ENCODE data around the gene MATN1.
"Not testable (repeated sequence)": the region's sequence is repeated elsewhere in the genome, so short reads cannot be mapped to it uniquely, and the experiment has no call there.

The MATN1 gene

DNA sequence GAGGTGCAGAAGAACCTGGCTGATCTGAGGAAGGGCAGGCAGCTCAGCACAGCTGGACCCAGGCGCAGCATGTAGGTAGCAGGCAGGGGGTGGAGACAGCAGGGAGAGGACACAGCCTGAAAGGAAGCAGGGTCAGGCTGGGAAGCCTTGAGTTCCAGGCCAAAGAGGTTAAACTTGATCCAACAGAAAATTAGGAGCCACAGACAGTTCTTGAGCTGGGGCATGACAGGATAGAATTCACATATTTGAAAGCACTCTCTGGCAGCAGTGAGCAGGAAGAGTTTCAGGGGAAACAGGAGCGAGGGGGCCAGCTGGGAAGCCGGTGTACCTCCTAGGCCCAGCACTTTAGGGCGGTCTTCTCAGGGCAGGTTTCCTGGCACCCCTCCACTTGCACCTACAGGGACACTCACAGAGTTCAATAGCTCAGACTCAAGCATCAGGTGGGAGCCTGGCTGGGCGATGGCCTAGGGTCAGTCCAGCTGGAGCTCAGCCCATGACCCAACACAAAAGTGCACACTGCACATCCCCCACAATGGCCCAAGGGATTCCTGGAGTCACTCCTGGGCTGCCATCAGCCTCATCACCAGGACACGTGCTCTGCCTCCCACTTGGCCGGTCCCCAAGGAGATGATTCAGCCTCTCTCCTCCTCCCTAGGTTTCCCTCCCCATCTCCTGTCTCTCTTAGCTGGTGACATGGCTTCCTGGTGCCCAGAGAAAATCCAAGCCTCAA lies 22.7 kb downstream of the MATN1 start:
- in situ Hi-C loops (cut with MboI; ENCODE audit: low sequenced_read_pairs): no loop called here

DNA sequence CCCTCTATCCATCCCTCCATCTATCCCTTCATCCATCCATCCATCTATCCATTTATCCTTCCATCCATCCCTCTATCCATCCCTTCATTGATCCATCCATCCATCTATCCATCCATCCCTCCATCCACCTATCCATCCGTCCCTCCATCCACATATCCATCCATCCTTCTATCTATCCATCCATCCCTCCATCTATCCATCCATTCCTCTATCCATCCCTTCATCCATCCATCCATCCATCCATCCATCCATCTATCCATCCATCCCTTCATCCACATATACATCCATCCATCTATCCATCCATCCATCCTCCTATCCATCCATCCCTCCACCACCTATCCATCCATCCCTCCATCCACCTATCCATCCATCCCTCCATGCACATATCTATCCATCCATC lies 23.6 kb downstream of the MATN1 start:
- in situ Hi-C loops (cut with MboI; ENCODE audit: low sequenced_read_pairs): no loop called here

DNA sequence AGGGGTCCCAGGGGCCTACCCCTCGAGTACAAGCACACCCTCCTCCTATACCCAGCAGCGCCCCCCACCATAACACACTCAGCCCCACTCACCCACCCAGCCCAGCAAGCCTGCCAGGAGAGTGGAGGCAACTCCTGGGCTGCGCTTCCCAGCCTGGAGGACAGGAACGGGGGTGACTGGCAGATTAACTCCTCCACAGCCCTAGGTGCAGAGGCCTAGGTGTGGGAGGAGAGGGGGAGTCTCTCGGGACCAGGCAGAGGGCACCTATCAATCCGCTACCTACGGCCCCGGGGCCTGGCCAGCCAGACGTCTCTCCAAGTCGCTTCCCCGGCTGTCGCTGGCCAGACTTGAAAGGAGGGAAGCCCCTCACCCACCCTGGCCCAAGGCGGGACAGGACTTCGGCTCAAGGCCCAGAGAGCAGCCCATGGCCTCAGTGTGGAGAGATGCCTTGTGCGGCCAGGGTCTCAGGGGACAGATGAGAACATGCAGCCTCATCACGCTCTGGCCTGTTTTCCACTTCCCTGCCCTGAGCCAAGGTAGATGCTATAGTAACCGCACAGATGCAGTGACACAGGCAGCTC lies 24.9 kb downstream of the MATN1 start:
- in situ Hi-C loops (cut with MboI; ENCODE audit: low sequenced_read_pairs): no loop called here

DNA sequence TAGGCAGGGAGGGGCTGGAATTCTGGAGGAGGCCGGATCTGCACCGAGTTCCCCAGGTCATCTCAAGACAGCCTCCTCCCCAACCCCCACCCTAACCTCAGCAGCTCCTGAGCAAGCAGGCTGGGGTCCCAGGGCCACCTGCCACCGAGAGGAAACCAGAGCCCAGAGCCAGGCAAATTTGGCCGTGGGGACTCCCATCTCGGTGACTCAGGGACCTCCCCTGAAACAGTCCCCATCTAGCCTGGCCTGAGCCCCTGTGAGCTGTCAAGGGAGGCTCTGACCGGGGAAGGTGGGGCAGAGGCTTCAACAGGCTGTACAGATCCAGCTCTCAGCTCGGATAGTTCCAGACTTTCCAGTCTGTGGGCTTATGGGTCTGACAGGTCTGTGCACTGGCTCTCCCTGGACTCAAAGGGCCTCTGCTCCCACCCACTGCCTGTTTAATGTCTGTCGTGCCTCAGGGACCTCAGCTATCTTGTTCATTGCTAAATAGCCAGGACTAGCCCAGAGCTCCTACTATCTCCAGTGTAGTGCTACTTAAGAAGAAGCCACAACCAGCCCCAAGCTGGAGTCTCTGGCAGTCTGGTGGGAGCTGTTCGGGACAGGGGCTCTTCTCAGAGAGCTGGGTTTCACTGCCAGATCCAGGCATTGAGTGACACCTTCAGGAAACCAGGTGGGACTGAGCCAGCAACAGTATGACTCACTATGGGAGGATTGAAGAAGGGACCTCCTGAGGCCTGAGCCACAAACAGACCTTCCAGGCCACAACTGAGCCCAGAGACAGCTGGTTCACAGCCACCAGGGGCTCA lies 25.6 kb downstream of the MATN1 start:
- in situ Hi-C loops (cut with MboI; ENCODE audit: low sequenced_read_pairs): no loop called here

DNA sequence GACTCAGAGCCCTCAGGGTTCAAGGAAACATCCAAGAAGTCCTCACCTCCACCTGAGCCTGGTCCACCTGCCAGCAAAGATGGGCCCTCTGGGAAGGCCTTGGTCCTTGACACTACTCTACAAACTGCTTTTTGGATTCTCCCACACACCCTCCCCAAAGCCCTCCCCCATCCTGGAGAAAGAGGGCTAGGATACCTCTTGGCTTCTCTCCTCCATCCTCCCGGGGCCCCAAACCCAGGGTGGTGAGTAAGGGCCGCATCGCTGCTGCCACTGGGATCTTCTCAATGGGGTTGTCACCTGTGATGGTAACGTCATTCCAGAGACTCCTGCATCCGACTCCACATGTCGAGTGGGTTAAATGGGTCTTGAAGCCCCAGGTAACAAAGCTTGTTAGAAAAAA lies 26.6 kb downstream of the MATN1 start:
- in situ Hi-C loops (cut with MboI; ENCODE audit: low sequenced_read_pairs): no loop called here

DNA sequence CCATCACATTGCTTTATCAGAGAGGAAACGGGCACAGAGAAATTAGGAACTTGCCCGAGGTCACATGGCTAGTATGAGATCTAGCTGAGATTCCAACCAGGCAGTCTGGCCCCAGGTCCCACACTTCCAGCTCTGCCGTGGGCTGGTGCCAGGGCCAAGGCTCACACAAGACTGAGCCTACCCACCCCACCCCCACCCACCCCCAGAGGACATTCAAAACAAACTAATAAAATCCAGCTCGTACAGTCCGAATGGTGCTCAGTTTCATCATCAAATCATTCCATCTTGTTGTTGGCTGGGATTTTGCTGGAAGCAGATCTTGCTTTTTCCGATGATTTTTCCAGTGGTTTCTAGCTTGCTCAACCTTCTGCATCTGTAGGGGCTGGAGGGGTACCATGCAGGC lies 27.9 kb downstream of the MATN1 start:
- in situ Hi-C loops (cut with MboI; ENCODE audit: low sequenced_read_pairs): no loop called here

DNA sequence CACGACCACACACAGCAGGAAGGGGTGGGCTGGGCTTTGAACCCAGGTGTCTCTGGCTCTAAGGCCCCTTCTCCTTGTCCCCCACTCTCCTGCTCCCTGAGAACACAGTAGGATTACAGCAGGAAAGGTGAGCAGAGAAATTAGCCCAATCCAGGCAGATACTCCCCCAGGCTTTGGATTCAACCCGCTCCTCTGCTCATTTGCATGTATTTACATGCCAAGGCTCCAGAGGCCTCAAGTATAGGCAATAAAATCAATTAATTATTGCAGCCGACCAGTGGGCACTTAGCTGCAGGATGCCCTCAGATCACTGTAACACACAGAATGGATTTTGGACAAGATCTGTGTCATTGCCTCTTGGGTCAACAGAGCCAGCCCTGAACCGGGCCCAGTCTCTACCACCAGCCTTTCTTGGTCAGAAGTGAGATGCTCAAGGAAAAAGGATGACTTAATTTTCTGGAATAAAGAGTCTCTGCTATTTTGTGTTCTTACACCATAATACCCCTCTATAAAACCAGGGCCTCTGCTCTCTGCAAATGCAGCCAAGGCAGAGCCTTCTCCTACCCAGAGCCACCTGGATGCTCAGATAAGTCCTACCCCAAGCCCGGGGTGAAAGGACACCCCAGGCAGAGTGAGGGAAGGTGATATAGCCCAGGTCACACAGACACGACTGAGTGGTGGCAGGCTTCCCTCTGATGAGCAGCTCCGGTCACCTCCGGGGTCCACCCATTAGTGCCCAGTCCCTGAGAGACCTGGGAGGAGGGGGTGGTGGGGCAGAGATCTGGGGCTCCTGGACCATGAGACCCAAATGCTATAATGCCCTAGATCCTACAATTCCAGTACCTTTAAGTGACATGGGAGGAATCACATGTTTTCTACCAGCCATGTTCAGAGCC lies 28.9 kb downstream of the MATN1 start:
- in situ Hi-C loops (cut with MboI; ENCODE audit: low sequenced_read_pairs): no loop called here

DNA sequence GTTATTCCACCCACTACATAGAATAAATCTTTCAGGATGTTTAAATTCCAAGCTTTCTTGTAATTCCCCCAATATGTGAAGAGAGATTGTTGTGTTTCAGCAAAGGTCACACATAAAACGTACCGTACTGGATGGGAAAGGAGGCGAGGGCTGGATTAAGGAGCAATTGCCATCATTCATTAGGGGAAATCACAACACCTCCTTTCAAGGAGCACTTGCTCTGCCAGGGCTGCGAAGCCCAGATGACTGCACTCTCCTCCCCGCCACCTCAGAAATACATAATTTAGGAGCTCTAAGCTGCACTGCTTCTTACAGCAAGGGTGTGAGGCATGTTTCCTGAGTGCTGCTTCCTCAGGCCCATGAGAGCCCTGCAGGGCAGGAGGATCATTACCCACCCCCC lies 29.6 kb downstream of the MATN1 start:
- in situ Hi-C loops (cut with MboI; ENCODE audit: low sequenced_read_pairs): no loop called here

DNA sequence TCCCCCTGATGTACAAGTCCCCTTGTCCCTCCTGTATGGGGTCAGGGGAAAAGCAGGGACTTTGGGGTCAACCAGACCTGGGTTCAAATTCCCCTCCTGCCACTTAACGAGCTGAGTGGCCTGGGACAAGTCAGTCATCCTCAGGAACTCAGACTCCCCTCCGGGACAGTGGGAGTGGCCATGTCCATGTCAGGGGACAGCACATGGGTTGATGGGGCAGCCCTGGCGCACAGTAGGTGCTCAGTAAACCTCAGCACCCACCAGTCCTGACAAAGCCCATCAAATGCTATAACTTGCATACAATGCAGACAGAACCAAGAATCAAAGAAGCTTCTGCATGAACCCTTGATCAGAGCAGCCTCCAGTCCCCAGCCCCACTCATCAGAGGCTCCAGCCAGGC lies 30.0 kb downstream of the MATN1 start:
- in situ Hi-C loops (cut with MboI; ENCODE audit: low sequenced_read_pairs): no loop called here

DNA sequence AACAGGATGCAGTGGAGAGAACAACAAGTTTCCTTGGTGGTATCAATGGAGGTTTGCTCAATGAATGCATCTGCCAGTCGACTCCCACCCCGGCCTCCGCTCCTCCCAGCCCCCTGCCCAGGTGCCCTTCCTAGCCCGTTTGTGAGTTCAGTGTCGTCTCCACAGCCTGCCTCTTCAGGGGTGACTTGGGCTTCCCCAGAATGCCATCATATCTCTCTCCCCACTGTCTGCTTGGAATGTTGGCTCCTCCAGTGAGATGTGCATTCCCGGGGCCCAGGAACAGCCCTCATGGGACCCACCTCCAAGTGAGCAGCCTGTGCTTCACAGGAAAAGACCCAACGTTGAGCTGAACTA lies 30.5 kb downstream of the MATN1 start:
- in situ Hi-C loops (cut with MboI; ENCODE audit: low sequenced_read_pairs): no loop called here

DNA sequence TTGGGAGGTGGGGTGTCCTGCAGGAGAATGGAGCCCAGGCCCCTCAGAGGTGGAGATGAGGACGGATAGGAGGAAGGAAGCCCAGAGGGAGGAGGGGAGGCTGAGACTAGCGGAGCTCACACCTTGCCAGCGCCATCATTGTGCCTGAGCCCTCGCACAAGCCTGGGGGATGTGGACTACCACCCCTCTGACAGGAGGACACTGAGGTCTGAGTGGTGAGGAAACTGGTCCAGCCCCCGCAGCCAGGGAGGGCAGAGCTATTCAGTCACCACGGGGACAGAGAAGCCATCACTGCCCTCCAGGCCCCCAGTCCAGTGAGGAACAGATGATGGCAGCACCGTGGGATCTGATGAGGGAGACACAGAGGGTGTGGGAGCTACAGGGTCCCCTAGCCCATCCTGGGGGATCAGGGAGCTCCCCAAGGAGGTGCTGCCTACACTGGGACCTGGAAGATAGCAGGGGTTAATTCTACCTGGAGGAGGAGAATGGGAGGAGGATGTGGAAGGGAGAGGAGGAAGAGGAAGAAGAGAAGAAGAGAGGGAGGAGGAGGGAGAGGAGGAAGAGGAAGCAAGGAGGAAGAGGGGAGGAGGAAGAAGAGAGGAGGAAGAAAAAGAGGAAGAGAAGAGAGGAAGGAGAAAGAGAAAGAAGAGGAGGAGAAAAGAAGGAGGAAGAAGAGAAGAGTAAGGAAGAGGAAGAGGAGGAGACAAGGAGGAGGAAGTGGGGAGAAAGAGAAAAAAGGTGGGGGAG lies 31.0 kb downstream of the MATN1 start:
- in situ Hi-C loops (cut with MboI; ENCODE audit: low sequenced_read_pairs): no loop called here

DNA sequence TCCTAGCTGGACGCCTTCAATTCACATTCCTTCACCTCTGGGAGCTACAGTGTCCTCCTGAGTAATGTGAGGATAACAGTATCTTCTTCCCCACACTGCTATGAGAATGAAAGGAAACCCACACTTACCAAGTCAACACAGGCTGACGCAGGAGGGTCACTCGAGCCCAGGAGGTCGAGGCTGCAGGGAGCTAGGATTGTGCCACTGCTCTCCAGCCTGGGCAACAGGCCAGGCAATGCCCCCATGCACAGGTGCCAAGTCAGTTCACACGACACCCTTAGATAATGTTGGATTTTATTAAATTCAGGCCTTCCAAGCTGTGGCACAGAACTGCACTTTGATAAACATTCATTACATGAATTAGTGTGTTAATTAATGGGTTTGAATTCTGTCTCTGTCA lies 31.9 kb downstream of the MATN1 start:
- in situ Hi-C loops (cut with MboI; ENCODE audit: low sequenced_read_pairs): no loop called here

DNA sequence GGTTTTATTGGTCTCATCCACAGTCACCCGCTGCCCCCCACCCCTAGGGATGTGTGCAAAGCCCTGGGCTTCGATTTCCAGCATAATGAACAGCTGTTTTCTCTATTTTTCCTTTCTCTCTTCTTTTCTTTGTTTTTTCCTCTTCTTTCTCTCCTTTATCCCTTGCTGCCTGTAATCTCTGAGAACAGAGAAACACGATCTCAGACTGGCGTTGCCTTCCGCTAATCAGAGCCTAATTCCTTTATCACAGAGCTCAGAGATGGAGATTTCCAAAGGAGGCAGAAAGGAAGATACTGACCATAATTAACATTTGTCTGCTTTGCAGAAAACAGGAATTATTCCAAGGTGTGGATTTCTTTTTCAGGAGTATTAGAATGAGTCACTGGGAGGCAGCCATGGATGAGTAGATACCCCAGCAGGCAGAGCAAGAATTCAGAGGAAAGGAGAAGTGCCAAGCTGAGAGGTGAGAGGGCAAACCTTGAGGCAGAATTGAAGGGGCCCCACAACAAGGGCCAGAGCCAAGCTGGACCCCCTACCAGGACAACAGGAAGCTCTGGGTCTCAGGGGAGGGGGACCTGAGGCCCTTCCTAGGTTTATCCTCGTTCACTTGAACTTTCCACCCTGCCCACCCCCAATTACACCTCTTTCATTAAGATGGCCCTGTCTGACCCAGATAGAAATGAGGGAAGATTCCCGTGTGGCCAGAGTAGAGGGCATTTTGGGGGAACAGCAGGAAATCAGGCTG lies 33.3 kb downstream of the MATN1 start:
- in situ Hi-C loops (cut with MboI; ENCODE audit: low sequenced_read_pairs): no loop called here

DNA sequence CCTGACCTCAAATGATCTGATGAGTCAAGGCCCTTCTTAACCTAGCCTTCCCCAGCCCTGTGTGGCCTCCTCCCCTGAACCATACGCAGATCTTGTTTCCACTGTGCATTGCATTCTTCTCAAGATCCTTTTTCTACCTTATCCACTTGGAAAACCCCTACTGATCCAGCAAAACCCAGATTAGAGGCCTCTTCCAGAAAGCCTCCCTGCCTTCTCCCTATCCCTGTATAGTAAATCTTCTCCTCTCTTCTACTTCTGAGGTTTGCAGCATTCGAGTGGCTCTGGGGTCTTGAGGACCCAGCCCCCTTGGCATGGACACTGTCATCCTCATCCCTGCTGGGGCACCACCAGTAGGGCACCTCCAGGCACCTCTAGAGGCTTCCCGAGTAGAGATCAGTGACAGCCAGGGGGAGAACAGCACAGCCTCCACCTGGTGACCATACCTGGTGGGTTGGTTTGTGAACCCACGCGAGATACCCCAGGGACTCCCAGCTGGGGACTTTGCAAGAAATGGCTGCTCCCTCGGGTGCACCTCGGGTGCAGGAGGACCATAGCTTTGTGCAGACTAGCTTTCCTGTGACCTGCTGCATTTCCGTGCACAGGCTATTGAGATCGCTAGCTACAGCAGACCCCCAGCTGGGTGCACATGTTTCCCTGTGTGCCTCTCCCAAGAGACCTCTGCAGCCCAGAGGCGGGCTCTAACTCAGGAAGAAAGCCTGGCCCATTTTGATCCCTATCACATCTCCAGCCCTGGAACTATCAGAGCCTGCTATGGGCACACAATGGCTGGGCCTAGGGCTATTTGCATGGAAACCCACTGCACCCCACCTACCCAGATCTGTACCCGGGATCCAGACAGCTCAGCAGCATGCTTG lies 34.2 kb downstream of the MATN1 start:
- in situ Hi-C loops (cut with MboI; ENCODE audit: low sequenced_read_pairs): no loop called here

DNA sequence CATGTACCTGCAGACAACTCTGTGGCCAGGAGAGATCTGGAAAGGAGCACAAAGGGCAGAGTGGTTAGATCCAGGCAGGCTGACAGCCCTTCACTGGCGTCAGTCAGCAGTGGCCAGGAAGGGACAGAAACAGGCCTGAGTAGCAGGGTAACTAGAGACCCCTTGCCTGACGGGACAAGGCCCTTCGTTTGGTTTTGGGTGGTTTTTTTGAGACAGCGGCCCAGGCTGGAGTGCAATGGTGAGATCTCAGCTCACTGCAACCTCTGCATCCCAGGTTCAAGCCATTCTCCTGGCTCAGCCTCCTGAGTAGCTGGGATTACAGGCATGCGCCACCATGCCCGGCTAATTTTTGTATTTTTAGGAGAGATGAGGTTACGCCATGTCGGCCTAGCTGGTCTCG lies 34.9 kb downstream of the MATN1 start:
- in situ Hi-C loops (cut with MboI; ENCODE audit: low sequenced_read_pairs): not testable (repeated sequence)

DNA sequence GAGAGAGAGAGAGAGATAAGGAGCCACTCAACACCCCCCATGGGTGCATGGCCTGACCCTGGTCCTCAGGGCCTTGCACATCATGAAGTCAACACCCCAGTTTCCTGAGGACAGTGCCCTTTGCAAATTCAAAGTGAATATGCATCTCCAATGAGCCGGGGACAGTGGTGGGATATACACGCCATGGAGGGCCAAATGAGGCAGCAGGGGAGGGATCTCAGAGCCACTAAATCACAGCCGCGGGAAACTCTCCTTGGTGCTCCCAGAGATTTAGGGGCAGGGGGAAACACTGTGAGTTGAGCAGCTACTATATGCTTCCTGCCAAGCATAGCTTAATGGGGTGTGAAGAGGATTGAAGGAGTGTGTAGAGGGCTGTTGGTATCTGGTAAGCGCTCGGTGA lies 35.5 kb downstream of the MATN1 start:
- in situ Hi-C loops (cut with MboI; ENCODE audit: low sequenced_read_pairs): no loop called here

DNA sequence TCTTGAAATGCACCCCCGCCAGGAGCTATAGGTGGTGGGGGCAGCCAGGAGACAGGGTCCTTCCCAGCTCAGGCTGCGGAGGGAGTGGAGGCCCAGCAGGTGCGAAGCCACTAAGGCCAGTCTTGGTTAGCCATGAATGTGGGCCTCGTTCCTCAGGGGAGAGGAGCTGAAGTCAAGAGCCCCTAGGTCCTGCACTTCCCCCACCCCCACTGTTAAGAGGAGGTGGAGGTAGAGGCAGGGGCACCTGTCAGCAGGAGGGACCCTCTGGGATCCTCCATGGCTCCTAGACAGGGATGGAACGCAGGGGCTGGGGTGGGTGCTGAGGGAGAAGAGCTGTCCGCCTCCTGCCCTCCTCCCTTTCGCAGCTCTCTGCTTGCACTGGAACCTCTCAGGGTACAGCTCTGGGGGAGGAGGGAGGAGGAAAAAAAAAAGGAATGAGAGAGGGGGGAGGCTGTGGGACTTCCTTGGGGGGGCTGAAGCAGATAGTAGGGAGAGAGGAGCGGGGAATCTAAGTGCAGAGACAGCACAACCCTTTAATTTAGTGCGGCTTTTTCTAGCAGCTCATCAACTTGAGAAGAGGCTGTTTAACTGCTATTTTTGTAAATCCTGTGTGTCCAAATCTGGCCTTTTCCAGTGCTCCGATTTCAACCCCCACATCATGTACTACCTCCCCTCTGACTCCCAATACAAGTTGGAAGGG lies 37.0 kb downstream of the MATN1 start:
- in situ Hi-C loops (cut with MboI; ENCODE audit: low sequenced_read_pairs): no loop called here

DNA sequence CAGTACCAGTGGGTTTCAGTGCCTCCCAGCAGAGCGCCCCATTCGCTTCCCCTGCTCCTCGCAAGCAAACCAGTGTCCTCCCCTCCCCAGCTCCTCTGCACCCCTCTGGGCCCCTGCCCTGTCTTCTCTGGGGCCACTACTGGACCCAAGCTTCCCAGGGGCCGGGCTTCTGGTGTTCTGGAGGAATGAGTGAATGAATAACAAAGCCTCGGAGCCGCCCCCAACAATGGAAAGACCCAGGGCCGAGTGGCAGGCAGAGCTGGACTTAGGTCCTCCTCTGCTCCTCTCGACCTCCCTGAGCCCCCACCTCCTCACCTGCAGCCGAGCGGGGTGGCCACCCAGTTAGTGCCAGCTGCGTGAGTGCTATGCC lies 37.6 kb downstream of the MATN1 start:
- in situ Hi-C loops (cut with MboI; ENCODE audit: low sequenced_read_pairs): no loop called here

Data from hTERT RPE-1 (cell line).